PC-9 (cell line): Measurements from ENCODE around the gene NAPSA. TPM values are rescaled to one million over a fixed set of nuclear protein-coding genes. Genes with fewer than 3 reads are reported as not detected.
A peak's percentile ranks its signal among the peaks of the same experiment; 100 is the strongest.

Experiments
- BruUV-seq: library from RNA; stranded (reverse); fragments of 400-500 nt; replicated peaks from 2 replicates; lab custom pipeline; 2021; lab: Mats Ljungman, UMichigan
- CTCF ChIA-PET: fragments of 300-600 bp; sonication (Branson Sonifier 250); formaldehyde crosslinking; loops from one replicate; lab custom pipeline; 2022; ENCODE audit warnings: antibody characterized with exemption; lab: Charles Lee
- POLR2A ChIA-PET: fragments of 300-600 bp; sonication (Branson Sonifier 250); formaldehyde crosslinking; loops from one replicate; lab custom pipeline; 2022; ENCODE audit warnings: antibody characterized with exemption; ENCODE audit not compliant: unreplicated experiment; lab: Charles Lee
- DNase-seq, 2 experiments: peaks; one replicate each; pipeline versions ENCODE4 v3.0.0 to v3.0.0-alpha.2; 2015 to 2022; ENCODE audit warnings: mixed read lengths in 1 of 2
- H2AFZ ChIP-seq: fragments of 200-600 bp; sonication (generic); 2 replicates; pipeline ENCODE4 v1.8.1; 2017; ENCODE audit warnings: antibody characterized with exemption
- H3F3A ChIP-seq: fragments of 200-600 bp; sonication (generic); 2 replicates; pipeline ENCODE4 v1.8.1; 2017; ENCODE audit warnings: antibody characterized with exemption, mild to moderate bottlenecking, low read depth; ENCODE audit not compliant: insufficient read depth
- H3K27ac ChIP-seq: fragments of 200-600 bp; sonication (generic); 2 replicates; pipeline ENCODE4 v1.6.1; 2016; ENCODE audit warnings: mixed run types
- H3K27me3 ChIP-seq: fragments of 200-600 bp; sonication (generic); 2 replicates; pipeline ENCODE4 v1.6.1; 2016; ENCODE audit warnings: low read depth, mixed run types; ENCODE audit not compliant: insufficient read depth
- H3K36me3 ChIP-seq: fragments of 200-600 bp; sonication (generic); 2 replicates; pipeline ENCODE4 v1.6.1; 2016; ENCODE audit warnings: low read depth, mixed run types
- H3K4me1 ChIP-seq: fragments of 200-600 bp; sonication (generic); replicated peaks from 2 replicates; pipeline ENCODE4 v1.6.1; 2016; ENCODE audit warnings: mixed run types; ENCODE audit not compliant: insufficient read depth
- H3K4me2 ChIP-seq: fragments of 200-600 bp; sonication (generic); 2 replicates; pipeline ENCODE4 v1.6.1; 2017; ENCODE audit warnings: mixed run types
- H3K4me3 ChIP-seq: fragments of 200-600 bp; sonication (generic); 2 replicates; pipeline ENCODE4 v1.6.1; 2016; ENCODE audit warnings: mixed run types
- H3K79me2 ChIP-seq: fragments of 200-600 bp; sonication (generic); 2 replicates; pipeline ENCODE4 v1.6.1; 2017; ENCODE audit warnings: low read depth, mixed run types
- H3K9me2 ChIP-seq: fragments of 200-600 bp; sonication (generic); 2 replicates; pipeline ENCODE4 v1.8.1; 2017; ENCODE audit warnings: mild to moderate bottlenecking; ENCODE audit not compliant: insufficient read depth
- H3K9me3 ChIP-seq: fragments of 200-600 bp; sonication (generic); 2 replicates; pipeline ENCODE4 v1.8.1; 2016; ENCODE audit warnings: low read depth; ENCODE audit not compliant: insufficient read depth
- H4K20me1 ChIP-seq: fragments of 200-600 bp; sonication (generic); 2 replicates; pipeline ENCODE4 v1.8.1; 2017; ENCODE audit not compliant: insufficient read depth
- EZH2 ChIP-seq: fragments of 200-600 bp; sonication (generic); IDR thresholded peaks from 2 replicates; pipeline ENCODE4 v1.8.0; 2017; ENCODE audit warnings: antibody characterized with exemption, low read depth
- intact Hi-C: fragments of 100-400 bp; cut with micrococcal nuclease; formaldehyde crosslinking; loops from one replicate; pipeline ENCODE4 v1.10.0; 2022; ENCODE audit not compliant: unreplicated experiment
- total RNA-seq: library from RNA; stranded (reverse); gene quantifications from 2 replicates; pipeline ENCODE4 v1.2.3, GENCODE V29; 2021
- TF ChIP-seq, protein P1 (sequence below): fragments of 200-600 bp; sonication (generic); conservative IDR thresholded peaks from 2 replicates; pipeline ENCODE4 v1.6.1; 2017; ENCODE audit warnings: mixed run types, antibody characterized with exemption, mild to moderate bottlenecking, moderate library complexity

NAPSA gene
- total RNA-seq, 1 experiment from 2014 or later, result 1.7 TPM

DNA sequence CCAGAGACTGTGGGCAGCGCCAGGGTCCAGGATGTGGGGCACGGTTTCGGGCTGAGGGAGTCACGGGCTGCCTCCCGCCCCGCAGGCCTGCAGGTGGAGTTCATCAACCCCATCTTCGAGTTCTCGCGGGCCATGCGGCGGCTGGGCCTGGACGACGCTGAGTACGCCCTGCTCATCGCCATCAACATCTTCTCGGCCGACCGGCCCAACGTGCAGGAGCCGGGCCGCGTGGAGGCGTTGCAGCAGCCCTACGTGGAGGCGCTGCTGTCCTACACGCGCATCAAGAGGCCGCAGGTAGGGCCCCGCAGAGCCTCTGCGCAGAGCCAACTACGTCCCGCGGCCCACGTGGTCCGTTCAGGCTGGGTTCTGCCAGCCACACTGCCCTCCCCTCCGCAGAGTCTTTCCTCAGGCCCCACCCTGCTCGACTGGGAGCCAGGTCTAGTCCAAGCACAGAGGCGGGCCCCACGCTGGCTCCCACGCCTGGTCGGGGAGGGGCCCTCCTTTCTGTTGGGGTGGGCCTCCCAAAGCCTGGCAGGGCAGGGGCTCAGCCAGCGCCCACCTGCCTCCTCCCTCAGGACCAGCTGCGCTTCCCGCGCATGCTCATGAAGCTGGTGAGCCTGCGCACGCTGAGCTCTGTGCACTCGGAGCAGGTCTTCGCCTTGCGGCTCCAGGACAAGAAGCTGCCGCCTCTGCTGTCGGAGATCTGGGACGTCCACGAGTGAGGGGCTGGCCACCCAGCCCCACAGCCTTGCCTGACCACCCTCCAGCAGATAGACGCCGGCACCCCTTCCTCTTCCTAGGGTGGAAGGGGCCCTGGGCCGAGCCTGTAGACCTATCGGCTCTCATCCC is 16.7 kb upstream of the NAPSA start:
- Histone ChIP-seq H2AFZ (no peak overlapping the region), H3F3A (peaks cover 31% of the 10 kb centered on the region), H4K20me1 (peaks cover 37% of the 10 kb centered on the region), H3K9me2 (no peaks in the 10 kb centered on the region), H3K79me2 (peaks cover 37% of the 10 kb centered on the region), H3K9me3 (no peaks in the 10 kb centered on the region), H3K27me3 (no peaks in the 10 kb centered on the region), H3K4me1 (peaks cover 10% of the 10 kb centered on the region; the same call in 1 of the 2 replicates), H3K4me3 (no peak overlapping the region), H3K27ac (no peak overlapping the region), H3K36me3 (peaks cover 28% of the 10 kb centered on the region), H3K4me2 (no peak overlapping the region)
- ChIA-PET CTCF (no interaction called here), POLR2A (no interaction called here)
- BruUV-seq, result no TSS peak
- TF ChIP-seq EZH2, result no peak
- TF ChIP-seq, protein P1, sequence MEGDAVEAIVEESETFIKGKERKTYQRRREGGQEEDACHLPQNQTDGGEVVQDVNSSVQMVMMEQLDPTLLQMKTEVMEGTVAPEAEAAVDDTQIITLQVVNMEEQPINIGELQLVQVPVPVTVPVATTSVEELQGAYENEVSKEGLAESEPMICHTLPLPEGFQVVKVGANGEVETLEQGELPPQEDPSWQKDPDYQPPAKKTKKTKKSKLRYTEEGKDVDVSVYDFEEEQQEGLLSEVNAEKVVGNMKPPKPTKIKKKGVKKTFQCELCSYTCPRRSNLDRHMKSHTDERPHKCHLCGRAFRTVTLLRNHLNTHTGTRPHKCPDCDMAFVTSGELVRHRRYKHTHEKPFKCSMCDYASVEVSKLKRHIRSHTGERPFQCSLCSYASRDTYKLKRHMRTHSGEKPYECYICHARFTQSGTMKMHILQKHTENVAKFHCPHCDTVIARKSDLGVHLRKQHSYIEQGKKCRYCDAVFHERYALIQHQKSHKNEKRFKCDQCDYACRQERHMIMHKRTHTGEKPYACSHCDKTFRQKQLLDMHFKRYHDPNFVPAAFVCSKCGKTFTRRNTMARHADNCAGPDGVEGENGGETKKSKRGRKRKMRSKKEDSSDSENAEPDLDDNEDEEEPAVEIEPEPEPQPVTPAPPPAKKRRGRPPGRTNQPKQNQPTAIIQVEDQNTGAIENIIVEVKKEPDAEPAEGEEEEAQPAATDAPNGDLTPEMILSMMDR, result no peak
- intact Hi-C loops, result no loop called here
- DNase-seq, result no peak

DNA sequence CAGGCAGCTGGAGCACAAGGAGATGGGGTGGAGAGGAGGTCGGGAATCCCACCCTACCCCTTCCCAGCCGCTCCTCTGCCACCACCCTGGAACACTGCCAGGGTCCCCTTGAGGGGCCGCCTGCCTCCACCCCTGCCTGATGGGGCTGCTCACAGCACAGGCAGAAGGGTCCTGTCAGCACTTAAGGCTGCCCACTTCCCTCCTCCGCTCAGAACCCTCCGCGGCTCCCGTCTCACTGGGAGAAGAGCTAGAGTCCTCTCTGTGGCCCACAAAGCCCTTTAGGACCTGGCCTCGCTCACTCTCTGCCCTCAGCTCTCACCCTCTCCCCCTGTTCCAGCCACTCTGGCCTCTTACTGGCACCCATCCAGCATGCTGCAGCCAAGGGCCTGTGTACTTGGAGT is 15.3 kb upstream of the NAPSA start:
- peaks cover 33% of the 10 kb centered on the region for H4K20me1 ChIP-seq
- no TSS peak for BruUV-seq
- no peaks in the 10 kb centered on the region for H3K27me3 ChIP-seq
- H3K4me3 ChIP-seq, result no peak overlapping the region
- intact Hi-C loops, result no loop called here
- no peaks in the 10 kb centered on the region for H3K9me2 ChIP-seq
- no peak for DNase-seq
- ChIA-PET CTCF (no interaction called here), POLR2A (no interaction called here)
- H3K4me2 ChIP-seq, result no peak overlapping the region
- H3K79me2 ChIP-seq, result peaks cover 25% of the 10 kb centered on the region
- peaks cover 11% of the 10 kb centered on the region; the same call in 1 of the 2 replicates for H3K4me1 ChIP-seq
- TF ChIP-seq EZH2, result no peak
- TF ChIP-seq, protein P1, result no peak
- H3K9me3 ChIP-seq, result no peaks in the 10 kb centered on the region
- peaks cover 28% of the 10 kb centered on the region for H3K36me3 ChIP-seq
- H3F3A ChIP-seq, result peaks cover 33% of the 10 kb centered on the region
- no peak overlapping the region for H2AFZ ChIP-seq
- H3K27ac ChIP-seq, result no peak overlapping the region

DNA sequence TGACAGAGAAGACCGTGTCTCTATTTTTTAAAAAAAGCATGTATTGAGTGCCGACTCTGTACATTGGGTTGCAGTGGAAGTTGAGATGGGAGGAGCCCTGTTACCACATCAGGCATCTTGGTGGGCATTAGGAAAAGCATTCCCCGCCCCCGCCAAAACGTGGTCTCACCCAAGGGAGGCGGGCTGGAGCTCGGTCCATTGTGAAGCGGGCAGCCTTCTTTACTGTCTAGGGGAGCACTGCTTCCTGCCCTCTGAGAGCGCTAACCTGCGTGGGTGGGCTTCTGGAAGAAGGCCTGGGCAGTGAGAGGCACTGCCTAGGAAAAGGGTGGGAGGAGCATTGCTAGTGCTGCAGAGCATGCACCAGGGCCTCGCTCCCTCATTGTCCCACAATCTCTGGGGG is 14.7 kb upstream of the NAPSA start:
- TF ChIP-seq, protein P1, result no peak
- TF ChIP-seq EZH2, result no peak
- H3K79me2 ChIP-seq, result peaks cover 19% of the 10 kb centered on the region
- no peak overlapping the region for H3K27ac ChIP-seq
- peaks cover 32% of the 10 kb centered on the region for H3F3A ChIP-seq
- no peak overlapping the region for H2AFZ ChIP-seq
- BruUV-seq, result no TSS peak
- H3K36me3 ChIP-seq, result peaks cover 28% of the 10 kb centered on the region
- no peaks in the 10 kb centered on the region for H3K9me3 ChIP-seq
- CTCF ChIA-PET, result no interaction called here
- H3K4me1 ChIP-seq, result peaks cover 8% of the 10 kb centered on the region; the same call in 1 of the 2 replicates
- H3K4me2 ChIP-seq, result no peak overlapping the region
- no peak overlapping the region for H3K4me3 ChIP-seq
- H4K20me1 ChIP-seq, result peaks cover 28% of the 10 kb centered on the region
- H3K9me2 ChIP-seq, result no peaks in the 10 kb centered on the region
- intact Hi-C loops, result no loop called here
- peak in 1 of 2 experiments; percentile 33 for DNase-seq
- POLR2A ChIA-PET, result no interaction called here
- no peaks in the 10 kb centered on the region for H3K27me3 ChIP-seq
